Sigmoid colon (tissue), 3 donors: ENCODE measurements around the gene PGPEP1.

Source experiments
- POLR2A ChIP-seq, 2 donors: fragments of 450-650 bp; IDR thresholded peaks; one replicate each; pipeline ENCODE4 v1.6.1; 2016; ENCODE audit warnings: antibody characterized with exemption in 2 of 2, mild to moderate bottlenecking in 2 of 2, moderate library complexity in 2 of 2
- TF ChIP-seq, protein P1 (sequence below), 4 experiments: fragments of 450-650 bp in 3 of 4; fragments of 200-600 bp in 1 of 4; IDR thresholded peaks; one replicate each; pipeline ENCODE4 v1.5.1; 2016 to 2019; ENCODE audit warnings: antibody characterized with exemption in 4 of 4, mild to moderate bottlenecking in 3 of 4, moderate library complexity in 2 of 4

DNA sequence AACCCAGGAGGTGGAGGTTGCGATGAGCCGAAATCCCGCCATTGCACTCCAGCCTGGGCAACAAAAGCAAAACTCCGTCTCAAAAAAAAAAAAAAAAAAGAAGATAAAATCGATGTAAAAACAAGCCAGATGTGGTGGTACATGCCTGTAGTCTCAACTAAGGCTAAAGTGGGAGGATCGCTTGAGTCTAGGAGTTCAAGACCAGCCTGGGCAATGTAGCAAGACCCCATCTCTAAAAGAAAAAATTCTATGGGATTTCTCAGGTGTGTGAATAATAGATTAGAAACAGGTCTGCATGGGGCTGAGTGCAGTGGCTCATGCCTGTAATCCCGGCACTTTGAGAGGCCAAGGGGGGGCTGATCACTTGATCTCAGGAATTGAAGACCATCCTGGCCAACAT lies 11.1 kb downstream of the PGPEP1 start:
- no peak for TF ChIP-seq POLR2A (IDR thresholded peaks at IDR 0.05)
- TF ChIP-seq, protein P1, sequence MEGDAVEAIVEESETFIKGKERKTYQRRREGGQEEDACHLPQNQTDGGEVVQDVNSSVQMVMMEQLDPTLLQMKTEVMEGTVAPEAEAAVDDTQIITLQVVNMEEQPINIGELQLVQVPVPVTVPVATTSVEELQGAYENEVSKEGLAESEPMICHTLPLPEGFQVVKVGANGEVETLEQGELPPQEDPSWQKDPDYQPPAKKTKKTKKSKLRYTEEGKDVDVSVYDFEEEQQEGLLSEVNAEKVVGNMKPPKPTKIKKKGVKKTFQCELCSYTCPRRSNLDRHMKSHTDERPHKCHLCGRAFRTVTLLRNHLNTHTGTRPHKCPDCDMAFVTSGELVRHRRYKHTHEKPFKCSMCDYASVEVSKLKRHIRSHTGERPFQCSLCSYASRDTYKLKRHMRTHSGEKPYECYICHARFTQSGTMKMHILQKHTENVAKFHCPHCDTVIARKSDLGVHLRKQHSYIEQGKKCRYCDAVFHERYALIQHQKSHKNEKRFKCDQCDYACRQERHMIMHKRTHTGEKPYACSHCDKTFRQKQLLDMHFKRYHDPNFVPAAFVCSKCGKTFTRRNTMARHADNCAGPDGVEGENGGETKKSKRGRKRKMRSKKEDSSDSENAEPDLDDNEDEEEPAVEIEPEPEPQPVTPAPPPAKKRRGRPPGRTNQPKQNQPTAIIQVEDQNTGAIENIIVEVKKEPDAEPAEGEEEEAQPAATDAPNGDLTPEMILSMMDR (IDR thresholded peaks at IDR 0.05) = no peak
